T-helper 22 cell (primary cell): ENCODE measurements around the gene CDK18.

Experiments
- DNase-seq: peaks from one replicate; pipeline ENCODE4 v3.0.0-alpha.2; 2020; ENCODE audit warnings: low read depth

The CDK18 gene

GRCh38 chr1:205505076-205505729 lies 734 bp downstream of the CDK18 start:
- DNase-seq: no peak

DNA sequence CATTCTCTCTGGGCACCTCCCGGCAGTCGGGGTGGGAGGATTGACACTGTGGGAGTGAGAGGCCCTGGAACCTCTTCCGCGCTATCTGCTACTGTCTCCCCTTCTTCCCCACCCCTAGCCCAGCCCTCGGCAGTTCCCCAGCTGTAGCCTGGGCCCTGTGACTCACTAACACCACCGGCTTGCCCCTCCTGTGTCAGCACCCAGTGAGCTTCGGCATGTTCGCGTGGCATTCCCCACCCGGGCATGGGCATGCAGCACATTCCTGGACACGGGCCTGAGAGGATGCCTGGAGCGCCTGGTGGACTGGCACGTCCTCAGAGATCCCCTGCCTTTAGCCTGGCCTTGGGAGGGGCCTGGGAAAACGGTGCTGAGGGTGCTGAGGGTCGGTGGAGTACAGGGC lies 1.3 kb downstream of the CDK18 start:
- DNase-seq: no peak

- DNase-seq: no peak
Measured at GRCh38 chr1:205506409-205507200, 2.1 kb downstream of the CDK18 start.

- DNase-seq: no peak
Measured at GRCh38 chr1:205508227-205508714, 3.8 kb downstream of the CDK18 start.

DNA sequence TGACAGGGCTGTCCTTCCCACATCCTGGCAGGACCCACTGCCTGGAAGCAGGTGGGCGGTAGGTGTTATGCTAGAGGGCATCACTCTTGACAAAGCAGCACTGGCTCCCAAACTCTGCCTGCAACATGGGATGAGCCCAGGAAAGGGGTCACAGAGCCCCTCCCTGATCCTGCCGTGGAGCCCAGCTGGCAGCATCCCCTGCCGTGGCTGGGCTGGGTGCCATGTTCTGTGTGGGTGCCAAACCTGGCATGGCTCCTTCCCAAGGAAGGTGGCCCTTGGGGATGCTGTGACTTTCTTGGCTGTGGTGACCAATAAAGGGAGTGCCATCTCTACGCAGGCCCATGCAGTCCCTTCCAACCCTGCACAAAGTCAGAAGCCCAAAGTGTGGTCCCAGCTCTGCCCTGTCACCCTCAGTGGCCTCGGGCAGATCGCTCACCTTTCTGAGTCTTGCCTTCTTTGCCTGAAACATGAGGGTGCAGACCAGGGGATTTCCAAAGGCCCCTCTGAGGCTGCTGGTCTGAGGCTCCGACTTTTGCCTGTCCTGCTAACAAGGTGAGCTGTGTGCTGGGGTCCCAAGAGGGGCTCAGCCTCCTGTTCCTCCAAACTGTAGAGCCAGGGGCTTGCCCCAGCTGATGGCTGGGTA lies 6.0 kb downstream of the CDK18 start:
- no peak for DNase-seq

GRCh38 chr1:205510951-205511330 lies 6.5 kb downstream of the CDK18 start:
- DNase-seq: no peak

DNA sequence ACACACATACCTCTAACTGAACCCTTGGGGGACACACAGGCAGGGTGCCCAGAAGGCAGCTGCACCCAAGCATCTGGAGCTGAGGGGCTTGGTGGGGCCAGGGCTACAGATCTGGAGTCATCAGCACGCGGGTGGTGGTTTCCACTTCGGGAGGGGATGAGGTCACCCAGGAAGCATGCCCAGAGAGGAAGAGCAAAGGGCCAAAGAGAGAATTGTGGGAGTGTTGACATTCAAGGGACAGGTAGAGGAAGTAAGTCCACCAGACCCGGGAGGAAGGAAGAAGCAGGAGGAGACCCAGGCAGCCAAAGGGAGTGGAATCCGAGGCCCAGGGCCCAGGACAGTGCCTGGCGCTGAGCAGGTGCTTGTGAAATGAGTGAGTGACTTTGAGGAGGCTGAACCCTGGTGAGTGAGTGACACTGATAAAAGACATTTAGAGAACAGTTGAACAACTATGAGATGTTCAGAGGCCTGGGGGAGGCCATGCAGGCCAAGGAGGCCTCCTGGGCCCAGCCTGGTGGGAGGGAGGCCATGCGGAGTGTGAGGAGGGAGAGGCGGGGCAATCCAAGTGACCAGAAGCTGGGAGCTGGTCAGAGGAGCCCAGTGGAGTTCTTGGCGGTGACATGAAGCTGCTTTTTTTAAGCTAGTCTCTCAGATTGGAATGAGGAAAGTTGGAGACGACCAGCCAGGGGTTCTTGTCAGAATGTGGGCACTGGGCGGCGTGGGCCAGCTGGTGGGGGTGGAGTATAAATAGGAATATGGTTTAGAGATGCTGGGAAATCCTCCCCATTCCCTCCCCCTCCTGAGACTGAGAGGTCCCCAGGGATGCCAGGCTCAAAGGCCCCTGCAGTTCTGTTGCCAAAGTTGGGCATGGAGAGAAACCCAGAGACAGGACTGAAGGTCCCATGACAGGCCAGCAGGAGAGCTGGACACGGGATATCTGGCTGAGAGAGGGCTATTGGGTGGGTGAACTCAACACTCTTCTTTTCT lies 7.9 kb downstream of the CDK18 start:
- DNase-seq: no peak

- no peak for DNase-seq
Measured at GRCh38 chr1:205513774-205514173, 9.3 kb downstream of the CDK18 start.

- no peak for DNase-seq
Measured at GRCh38 chr1:205514211-205515142, 10.0 kb downstream of the CDK18 start.

GRCh38 chr1:205515781-205516253 lies 11.3 kb downstream of the CDK18 start:
- no peak for DNase-seq

GRCh38 chr1:205516362-205516761 lies 11.9 kb downstream of the CDK18 start:
- DNase-seq: no peak

GRCh38 chr1:205517288-205517687 lies 12.8 kb downstream of the CDK18 start:
- DNase-seq: no peak

DNA sequence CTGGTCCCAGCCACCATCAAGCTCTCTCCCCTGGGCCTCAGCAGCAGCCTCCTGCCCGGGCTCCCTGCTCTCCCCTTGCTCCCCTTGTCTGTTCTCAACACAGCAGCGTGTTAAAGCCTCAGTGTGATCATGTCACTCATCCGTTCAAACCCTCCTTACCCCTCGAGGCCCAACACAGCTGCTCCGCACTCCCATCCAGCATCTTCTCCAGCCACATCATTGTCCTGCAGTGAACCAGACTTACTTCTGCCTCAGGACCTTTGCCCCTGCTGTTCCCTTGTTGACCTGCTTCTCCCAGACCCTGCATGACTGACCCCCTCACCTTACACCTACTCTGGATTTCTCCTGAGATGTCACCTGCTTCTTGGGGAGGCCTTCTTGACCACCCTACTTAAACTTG lies 13.3 kb downstream of the CDK18 start:
- DNase-seq: no peak

DNA sequence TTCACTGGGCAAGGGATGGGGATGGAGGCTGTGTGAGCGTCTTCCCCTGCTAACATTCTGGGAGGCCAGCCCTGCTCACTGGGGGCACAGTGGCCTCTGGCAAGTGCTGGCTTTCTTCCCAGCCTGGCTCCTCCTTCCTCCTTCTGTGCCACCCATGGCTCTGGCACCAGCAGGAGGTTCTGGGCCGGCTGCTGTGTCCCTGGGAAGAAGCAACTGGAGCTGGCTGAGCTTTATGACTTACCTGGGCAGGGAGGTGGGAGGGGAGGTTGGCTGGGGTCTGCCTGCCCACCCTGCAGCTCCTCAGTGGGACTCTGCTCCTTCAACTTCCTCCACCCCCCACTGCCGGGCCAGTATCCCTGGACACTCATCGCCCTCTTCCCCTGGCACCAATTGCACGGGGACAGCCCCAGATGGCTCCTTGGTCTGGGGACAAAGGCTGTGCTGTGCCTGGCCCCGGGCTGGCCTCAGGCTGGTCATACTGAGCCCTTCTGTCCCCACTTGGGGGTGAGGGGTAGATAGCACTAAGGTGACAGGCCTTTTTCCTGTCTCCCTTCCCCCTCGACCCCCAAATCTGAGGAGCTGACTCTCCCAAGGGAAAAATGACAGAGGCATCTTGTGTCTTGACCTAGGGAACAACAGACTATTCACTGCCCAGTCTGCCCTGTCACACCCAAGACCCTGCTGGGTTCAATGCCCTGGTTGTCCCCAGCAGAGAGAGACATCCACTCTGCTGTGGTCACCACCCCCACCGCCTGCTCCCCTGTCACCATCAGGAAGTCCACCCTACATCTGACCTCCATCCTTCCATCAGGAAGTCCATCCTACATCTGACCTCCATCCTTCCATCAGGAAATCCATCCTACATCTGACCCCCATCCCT lies 14.4 kb downstream of the CDK18 start:
- no peak for DNase-seq

DNA sequence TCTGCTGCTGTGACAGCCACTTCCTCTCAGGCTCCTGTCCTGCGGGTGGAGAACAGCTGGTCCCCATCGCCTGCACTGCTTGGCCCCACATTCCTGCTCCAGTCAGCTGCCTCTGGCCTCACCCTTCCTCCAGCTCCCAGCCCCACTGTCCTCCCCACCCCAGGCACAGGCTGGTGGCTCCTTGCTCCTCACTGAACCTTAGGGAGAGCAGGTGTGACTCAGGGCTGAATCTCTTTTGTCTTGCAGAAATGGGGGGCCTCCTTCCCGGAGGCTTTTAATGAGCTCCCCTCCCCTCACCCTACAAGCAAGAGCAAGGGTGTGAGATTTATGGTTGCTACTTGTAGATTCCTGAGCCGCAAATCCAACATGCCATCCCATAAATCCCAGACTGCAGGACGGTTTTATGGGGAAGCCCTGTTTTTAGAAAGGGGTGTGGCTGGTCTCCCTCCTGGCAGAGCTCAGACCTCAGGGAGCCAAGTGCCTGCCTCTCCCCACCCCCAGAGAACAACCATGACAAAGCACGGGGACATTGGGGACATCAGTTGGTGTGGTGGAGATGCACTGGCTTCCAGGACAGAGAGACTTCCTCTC lies 15.2 kb downstream of the CDK18 start:
- no peak for DNase-seq

GRCh38 chr1:205520709-205521108 lies 16.2 kb downstream of the CDK18 start:
- no peak for DNase-seq

- DNase-seq: no peak
Measured at GRCh38 chr1:205521686-205522085, 17.2 kb downstream of the CDK18 start.

DNA sequence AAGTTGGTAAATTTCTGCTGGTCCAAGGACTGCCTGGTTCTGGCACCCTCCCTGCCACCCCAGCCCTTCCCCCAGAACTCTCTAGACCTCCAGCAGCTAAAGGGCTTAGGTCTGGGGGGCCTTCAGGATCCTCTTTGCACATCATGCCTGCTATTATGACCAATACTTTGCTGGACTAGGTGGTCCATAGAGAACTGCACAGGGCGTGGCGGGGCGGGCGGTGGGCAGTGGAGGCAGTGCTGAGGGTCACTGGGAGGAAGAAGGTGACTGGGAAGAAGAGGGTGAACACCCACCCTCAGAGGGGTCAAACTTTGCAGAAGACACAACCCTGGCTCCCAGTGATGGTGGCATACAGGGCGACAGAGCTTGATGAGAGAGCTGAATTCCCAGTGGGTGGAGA lies 18.2 kb downstream of the CDK18 start:
- no peak for DNase-seq

DNA sequence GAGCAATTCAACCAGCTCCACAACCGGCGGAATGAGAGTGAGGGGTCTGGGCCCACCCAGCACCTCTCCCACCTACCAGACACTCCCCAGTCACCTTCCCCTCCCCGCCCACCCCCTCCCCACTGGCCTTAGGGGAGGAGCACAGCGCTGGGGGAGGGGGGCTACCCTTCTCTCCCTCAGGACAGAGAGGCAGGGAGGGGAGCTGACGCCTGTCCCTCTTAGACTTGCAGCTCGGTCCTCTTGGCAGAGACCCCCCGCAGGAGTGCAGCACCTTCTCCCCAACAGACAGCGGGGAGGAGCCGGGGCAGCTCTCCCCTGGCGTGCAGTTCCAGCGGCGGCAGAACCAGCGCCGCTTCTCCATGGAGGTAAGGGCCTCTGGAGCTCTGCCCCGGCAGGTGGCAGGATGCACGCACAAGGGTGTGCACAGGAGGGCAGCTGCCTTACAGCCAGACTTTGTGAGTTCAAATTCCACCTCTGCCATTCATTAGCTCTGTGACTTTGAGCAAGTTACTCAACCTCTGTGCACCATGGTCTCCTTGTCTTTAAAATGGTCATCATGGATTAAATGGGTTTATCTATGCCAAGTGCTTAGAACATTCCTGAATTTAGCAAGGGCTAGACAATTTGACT lies 18.9 kb downstream of the CDK18 start:
- DNase-seq: no peak
